HG03571 (cell line): ENCODE data around the gene KLHL29.

Source experiments
- ATAC-seq: cut with Tn5 transposase; IDR thresholded peaks from one replicate; pipeline ENCODE4 v1.9.1; 2021; ENCODE audit not compliant: unreplicated experiment

KLHL29 gene

DNA sequence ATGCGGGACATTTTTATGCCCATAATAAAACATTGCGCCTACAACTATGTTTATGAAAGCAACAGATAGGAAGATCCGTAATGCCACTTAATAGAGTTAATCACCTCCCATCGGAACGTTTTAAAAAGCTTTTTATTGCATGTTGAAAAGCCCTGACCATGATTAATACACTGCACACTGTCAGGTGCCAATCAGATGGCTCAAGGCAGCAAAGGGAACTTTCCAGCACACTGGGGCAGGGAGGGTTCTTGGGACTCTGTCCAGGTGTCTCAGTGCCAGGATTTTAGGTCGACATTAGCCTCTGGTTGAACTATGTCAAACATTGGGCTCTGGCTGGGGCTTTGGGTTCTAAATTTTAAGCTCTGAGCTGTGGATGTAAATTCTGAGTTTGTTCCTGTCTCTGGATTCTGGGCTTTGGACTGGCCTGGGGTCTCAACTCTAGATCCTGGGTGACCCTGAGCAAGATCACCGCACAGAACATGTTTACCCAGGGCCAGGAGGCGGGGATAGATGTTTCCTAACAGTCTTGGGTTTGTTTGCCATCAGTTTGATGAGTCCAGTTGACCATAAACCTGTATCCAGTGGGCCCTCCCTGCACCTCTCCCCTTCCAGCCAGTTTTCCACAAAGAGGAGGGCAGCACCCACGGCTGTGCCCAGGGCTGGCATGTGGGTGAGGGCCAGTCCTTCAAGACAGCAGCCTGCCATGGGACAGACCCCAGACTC lies 279.2 kb downstream of the KLHL29 start:
- no peak for ATAC-seq

DNA sequence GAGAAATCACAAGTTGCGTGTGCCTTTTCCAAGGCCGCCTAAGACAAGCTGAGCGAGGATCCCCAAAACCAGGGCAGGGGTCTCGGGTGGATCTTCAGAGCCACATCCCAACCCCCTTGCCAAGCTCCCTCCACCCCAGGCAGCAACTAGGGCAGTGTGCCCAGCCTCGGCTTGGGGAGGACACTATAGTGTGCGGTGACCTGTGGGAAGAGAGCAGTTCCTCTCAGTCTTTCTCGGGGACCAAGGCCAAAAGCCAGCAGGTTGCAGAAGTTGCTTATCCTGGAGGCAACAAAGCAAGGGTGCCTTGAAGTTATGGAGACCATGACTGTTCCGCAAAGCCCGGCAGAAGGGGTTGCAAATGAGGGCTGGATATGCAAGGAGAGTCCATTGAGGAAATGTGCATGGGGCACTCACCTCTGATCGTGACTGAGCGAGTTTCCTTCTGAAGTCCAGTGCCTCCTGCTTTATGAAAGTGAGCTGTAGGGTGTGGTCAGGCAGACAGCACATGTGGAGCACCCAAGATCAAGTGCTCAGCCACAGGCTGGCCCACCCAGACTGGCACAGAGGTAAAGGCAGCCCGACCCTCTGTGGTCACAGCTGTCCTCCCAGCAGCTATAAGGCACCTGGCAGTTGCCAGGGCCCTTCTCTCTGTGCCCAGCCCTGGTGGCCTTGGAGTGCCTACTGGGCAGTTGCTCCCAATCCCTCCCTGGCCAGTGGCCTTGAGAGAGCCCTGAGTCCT lies 281.4 kb downstream of the KLHL29 start:
- no peak for ATAC-seq

DNA sequence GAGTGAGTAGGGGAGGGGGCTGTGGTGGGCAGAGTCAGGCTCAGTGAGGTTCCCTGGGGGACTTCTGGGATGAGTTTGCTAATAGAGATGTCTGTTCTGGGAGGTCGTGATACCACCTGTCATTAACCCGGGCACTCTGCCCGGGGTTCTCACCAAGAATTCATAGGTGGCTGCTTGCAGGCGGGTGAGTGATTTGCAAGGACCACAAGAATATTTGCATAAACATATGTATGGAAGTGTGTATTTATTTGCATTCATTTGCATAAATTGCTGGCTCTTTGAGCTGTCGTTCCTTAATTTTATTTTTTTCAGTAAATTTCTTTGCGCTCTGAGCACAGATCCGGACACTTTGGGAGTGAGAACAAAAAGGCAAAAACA lies 282.0 kb downstream of the KLHL29 start:
- no peak for ATAC-seq

DNA sequence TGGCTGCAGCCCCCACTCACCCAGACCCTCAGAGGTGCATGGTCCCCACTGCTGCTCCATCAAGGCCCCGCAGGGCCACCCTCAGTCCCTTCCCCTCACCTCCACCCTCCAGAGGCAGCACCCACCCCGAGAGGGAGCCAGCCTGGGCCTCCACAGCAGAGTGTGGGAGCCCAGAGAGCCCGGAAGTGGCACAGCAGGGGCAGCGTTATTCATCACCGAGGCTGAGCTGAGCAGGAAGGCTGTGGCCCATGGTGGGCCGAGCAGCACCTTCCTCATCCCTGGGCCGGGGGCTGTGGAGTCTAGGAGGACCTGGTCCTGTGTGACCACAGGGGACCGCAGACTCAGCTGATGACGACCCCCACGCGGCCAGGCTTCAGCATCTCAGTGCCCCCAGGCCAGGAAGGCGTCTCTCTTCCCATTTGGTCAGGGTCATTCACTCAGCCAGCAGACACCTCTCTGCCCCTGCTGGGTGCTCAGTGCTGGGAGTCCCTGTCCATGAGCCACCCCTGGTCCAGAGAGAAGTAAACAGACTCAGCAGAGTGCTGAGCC lies 283.9 kb downstream of the KLHL29 start:
- no peak for ATAC-seq

DNA sequence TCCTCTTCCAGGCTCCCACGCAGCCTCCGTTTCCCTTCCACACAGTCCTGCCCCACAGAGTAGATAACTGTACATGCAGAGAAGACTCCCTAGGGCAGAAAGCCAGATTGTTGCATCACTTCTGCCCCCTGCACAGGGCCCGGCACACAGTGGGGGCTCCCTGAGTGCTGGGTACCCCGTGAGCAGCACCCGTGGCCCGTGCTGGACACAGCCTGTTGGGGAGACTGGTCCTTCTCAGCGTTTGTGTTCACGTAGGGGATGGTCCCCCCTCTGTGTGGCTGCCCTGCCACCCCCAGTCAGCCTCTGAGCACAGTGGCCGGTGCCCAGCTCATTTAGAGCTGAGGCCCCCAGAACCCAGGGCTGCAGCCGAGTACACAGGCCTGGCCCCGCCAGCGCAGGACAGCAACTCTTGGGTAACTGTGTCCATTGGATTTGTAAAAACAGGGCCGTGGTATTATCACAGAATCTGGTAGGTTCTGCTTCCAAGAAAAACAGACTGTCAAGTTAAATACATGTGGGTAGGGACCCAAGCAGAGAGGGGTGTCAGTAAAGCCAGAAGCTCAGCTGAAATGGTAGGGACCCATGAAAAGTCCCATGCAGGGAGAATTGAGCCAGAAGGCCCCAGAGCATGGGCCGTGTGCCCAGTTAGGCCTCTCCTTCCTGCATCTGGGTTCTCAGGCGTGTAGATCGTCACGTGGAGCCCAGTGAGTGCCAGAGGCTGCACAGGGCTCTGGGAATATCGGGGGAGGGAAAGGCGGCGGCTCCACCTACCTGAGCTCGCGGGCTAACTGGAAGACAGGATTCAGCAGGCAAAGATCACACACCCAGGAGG lies 284.6 kb downstream of the KLHL29 start:
- no peak for ATAC-seq

DNA sequence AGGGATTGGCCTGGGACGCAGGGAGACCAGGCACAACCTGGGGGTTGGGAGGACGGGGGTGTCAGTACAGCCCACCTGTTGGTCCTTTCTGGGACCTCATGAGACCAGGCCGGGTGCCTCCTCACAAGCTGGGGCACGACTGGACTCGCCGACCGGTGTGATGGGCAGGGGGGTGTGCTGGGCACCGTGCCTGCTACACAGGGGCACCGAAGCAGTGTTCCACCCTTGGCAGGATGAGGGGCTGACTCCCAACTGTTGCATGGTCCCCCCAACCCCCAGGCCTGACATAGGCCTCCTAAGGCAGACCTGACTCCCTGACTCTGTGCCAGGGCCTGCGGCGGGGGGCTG lies 285.2 kb downstream of the KLHL29 start:
- ATAC-seq = no peak

DNA sequence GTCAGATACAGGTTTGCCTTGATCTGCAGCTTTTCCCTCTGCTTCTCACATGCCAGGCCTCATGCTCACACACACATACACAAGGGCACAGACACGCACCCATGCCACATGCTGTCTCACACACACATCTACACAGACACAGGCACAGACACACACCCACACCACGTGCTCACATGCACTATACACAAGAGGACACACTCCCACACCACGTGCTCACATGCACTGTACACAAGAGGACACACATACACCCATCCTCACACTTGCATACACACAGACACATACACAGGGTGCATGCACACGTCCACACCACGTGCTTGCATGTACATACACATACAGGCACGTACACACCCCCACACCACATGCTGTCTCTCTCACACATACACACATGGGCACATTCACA lies 288.1 kb downstream of the KLHL29 start:
- ATAC-seq = no peak

DNA sequence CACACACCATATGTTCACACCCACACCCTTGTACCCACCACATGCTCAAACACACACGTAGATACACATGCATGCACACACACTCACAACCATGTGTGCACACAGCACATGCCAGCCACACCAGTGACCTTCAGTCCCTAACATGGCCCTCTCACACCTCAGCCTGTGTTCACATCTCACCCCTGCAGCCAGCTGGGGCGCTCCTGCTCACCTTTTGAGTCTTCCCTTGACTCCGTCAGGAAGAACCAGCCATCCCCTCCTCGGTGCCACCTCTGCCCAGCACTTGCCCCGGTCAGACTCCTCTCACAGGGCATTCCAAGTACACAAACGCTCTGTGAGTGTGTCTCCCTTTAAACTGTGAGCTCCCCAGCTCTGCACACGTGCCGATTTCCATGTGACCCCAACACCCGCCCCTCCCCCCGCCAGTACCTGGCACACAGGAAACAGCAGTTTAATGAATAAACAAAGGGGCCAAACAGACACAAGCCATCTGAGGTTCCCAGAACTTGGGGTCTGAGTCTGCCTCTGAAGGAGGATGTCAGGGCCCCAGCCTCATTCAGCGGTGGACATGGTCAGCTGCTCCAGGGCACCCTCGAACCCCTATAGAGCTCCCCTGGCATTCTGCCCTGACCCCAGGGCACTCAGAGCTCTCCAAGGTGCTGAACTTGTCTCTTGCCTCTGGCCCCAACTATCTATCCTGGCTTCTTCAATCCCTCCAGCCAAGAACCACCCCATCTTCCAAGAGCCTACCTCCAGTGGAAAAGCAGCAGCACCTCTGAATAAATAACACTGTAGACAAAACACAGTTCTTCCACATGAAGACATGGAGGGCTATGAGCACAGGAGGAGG lies 289.1 kb downstream of the KLHL29 start:
- ATAC-seq = no peak

DNA sequence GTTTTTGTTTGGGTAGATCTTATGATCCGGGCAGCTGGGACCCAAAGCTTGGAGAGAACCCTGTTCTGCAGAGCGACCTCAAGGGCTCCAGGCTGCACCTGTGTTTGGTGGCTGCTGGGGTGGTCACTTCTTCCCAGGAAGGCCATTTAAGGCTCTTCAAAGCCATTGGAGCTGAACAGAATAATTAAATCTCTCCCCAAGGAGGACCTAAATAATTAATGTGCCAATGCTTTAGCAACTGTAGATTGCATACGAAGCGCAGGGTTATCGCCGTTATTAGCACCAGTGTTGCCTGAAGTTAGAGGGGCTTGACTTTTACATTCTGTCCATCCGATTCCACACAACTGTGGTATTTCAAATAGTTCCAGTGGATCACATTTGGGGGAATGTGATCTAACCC lies 290.5 kb downstream of the KLHL29 start:
- ATAC-seq = no peak

DNA sequence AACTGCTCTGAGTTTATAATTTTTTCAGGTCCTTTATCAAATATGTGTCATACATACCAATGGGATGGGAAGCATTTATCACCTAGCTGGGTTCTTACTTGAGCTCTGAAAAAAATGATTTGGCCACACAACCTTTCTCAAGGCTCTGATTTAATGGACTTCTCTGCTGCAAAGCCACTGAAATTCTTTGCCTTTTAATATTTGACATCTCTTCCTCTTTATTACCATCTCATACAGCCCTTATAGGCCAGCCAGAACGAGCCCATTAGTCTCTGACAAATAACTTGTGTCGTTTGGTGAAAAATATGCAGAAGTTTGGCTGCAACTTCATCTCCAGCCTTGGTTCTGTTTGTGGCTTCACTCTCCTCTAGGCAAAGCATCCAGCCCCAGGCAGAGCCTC lies 292.9 kb downstream of the KLHL29 start:
- no peak for ATAC-seq

DNA sequence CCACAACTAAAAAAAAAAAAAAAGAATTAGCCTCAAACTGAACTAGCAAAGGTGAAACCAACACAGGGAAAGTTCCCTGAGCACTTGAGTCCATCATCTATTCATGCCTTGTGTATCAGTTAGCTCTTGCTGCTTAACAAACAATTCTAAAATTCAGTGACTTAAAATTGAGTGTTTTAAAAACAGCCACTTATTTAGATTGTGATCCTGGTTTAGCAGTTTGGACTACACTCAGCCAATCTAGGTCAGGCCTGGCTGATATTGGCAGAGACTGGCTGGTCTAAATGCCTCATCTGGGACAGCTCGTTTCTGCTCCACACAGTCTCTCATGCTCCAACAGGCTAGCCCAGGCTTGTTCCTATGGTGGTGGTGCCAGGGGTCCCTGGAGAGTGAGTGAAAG lies 294.1 kb downstream of the KLHL29 start:
- no peak for ATAC-seq

DNA sequence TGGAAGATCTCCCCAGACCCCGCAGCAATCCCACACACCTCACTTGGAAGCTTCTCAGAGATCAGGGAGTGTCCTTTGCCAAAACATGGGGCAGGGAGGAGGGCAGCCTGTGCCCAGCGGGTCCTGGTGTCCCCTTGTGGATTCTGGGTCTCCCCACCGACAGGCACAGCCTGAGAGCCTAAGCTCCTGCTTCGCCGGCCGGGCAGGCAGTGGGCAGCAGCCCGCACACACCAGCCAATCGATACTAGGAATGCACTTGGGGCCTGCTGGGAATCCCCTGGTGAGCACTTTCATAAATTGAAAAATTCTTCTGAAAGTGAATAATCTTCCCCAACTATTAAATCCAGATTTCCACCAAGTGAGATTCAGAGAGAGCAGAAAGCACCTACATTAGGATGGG lies 296.0 kb downstream of the KLHL29 start:
- ATAC-seq = no peak

DNA sequence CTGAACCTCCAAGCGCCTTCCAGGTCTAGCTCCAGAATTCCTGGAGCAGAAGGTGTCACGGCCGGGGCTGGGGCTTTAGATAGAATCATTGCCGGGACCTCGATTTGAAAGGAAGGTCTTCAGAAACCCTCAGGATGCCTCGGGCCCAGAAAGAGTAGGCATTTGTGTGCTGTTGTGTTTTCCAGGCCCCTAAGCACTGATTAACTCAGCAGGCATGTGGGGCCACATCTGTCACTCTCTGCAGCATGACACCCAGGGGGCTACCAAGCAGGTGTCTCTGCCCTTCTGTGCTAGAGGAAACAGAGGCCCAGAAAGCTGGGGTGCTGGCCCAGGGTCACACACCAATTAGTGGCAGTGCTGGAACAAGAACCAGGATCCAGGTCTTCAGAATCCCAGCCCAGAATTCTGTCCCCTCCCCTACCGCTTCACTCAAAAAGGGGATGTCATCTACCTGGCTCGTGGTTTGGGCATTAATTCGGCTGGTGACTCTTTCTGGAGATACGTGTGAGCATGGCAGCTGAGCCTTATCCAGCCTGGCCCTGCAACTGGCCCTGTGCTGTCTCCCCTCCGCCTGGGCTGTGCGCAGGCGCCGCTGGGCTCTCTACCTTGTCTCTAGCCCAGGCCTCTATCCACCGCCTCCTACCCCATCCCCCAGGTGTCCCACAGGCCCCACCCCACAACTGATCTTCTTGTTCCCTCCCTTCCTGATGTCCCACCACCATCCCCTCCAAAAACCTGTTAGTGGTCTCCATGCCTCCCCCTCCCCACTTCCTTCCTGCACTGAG lies 296.6 kb downstream of the KLHL29 start:
- no peak for ATAC-seq

DNA sequence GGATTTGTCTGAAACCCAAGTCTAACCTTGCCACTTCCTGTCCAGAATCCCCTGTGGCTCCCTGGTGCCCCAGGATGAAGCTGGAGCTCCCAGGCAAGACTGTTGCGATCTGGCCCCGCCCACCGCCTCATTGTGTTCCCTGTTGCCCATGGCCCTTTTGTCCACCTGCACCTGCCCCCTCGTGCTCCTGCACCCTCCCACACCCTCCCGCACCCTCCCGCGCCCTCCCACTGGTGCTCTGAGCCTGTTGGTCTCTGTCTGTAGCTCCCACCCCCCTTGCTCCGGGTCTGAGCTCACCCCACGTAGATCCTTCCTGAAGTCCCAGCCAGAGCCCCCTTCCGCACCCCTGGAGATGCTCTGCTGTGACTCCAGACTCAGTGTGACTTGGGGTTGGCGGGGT lies 297.5 kb downstream of the KLHL29 start:
- ATAC-seq = no peak

DNA sequence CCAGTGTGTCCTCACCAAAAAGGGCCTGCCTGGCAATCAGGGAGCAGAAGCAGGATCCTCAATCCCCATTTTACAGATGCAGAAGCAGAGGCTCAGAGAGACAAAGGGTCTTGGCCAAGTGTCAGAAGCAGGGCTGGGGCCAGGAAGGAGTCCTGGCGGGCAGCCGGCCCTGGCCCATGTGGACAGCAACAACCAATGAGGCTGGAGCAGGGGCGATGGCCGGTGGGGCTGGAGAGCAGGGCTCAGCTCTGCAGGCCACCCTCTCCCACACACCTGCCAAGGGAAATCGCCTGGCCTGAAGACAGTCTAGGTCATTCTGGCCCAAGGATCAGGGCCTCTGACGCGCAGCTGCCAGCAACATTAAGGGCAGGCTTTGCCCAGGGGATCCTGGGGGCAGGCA lies 298.0 kb downstream of the KLHL29 start:
- ATAC-seq = no peak

DNA sequence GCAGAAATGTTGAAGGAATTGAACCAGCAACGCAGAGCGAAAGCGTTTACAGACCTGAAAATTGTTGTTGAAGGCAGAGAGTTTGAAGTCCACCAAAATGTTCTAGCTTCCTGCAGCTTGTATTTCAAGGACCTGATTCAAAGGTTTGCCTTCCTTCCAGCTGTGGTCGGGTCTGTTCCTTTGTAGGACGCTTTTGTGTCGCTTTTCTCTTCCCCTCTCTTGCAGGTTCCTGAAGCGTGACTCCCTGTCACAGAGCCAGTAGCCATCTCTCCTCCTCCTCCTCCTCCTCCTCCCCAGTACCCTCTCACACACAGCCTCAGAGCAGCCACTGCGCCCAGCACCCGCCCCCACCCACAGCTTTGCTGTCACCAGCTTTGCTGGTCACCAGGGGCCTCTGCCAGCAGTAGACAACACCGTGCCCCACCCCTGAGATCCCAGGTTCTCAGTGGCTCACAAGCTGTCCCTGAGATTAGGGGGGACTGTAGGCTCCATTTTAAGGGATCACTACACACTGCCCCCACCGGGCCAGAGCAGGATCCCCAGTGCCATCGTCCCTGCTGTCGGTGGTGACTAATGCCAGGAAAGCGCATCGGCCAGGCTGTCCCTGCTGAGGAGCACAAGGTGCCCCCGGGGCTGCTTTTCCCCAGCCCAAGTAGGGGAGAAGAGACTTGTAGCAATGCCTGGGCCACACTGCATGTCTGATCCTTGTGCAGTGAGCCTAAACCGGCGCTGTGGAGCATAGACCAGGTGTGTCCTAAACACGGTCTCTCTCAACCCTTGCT lies 299.6 kb downstream of the KLHL29 start:
- ATAC-seq = no peak

DNA sequence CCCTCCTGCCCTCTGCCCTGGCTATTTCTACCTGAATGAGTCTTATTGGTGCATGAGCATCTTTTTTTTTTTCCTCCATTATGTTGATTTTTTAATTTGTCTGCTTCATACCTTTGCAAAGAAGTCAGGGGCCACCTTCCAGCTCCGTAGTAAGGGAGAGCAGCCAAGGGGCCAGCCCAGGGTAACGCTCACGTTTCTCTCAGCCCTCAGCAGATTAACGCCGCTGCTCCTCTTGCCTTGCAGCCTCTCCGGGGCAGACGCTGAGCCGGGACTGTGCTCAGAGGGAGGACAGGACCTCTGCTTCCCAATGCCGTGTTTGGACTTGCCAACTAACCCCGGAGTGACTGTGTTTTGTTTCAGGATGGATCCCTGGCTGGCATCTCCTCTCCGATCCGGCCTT lies 300.2 kb downstream of the KLHL29 start:
- ATAC-seq = no peak

DNA sequence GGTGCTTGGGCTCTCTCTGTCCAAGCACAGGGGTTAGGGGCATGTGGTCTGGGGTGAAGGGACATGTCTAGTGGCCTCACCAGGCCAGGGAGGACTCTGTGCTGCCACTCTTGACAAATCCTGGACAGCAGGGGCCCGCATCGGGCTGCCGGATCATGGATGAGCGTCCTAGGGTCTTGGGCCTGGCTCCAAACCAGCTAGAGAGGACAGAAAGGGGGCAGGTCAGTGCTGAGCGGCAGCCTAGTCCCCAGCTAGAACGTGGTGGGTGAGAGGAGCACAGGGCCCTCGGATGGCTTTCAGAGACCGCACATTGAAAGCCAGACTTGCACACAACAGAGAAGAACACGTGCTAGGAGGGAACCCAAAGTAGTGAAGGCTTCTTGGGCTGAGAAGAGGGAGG lies 300.7 kb downstream of the KLHL29 start:
- ATAC-seq = no peak

DNA sequence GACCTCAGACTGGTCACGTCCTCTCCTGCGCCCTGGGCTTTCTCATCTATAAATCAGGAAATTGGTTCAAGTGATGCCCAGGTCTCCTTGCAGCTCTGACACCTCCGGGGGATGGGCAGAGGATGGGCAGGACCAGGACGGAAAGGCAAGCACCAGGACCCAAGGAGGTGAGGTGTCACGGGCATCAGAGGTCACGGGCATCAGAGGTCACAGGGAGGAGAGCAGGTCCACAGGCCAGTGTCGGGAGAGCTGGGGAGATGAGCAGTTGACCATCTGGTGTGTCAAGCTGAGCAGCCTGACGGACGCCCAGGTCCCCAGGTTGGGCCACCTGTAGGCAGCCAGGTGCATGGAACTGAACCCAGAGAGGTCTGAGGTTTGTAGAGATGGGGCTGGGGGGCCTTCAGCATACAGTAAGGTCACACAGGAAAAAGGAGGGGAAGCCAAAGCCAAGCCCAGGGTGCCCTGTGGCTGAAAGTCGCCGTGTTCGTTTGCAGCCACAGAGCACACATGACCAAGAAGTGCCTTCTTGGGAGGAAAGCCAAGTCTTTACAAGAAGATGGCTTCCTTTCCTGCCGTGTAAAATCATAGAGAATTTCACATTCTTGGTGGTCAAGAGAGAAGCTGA lies 301.5 kb downstream of the KLHL29 start:
- ATAC-seq = no peak
